ENCODE data around the gene SELENOO. TPM values are rescaled to one million over a fixed set of nuclear protein-coding genes. Genes with fewer than 3 reads are reported as not detected.
A peak's percentile ranks its signal among the peaks of the same experiment; 100 is the strongest.

SELENOO gene
- total and polyA plus RNA-seq, 2 of the 13 experiments (the other 11 are each of a cell fraction or from before 2014, with no cell fraction given), result 14.4 to 19.0 TPM

DNA sequence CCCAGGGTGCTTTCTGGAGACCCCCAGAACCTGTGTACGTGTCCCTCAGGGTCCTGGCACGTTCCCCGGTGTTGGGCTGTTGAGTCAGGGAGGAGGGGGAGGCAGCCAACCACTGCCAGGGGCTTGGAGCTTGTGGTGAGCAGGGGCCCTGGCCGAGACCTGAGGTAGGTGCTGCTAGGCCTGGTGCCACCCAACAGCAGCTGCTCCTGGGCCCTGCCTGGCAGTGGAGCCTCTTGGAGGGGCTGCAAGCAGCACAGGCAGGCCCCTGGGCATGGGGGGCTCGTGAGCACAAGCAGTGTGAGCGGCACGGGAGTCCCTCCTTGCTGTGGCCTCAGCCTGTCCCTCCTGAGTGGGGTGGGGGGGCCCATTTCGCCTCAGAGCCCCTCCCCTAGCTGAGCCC lies 7.2 kb upstream of the SELENOO start:
- Histone ChIP-seq H3K4me3 (replicated peaks in 1 of 3; ENCODE audit: insufficient read depth in 1 of 3, low read depth in 2 of 3, low read length in 3 of 3) (no peak overlapping the region), H2AFZ (ENCODE audit: low read length) (no peak overlapping the region), H3K27ac (ENCODE audit: extremely low read length, insufficient read depth, low read length) (no peak overlapping the region), H3K4me2 (ENCODE audit: low read depth, low read length) (no peak overlapping the region), H3K9me3 (ENCODE audit: low read length) (no peaks in the 10 kb centered on the region), H3K9ac (ENCODE audit: insufficient read depth, low read depth, low read length) (no peak overlapping the region), H4K20me1 (ENCODE audit: insufficient read depth, low read length) (no peaks in the 10 kb centered on the region), H3K79me2 (ENCODE audit: insufficient read depth, low read length) (peaks cover 5% of the 10 kb centered on the region), H3K36me3 (replicated peaks in 1 of 2; ENCODE audit: control insufficient read depth in 1 of 2, insufficient read depth in 2 of 2, low read length in 2 of 2) (peaks cover 20 to 21% of the 10 kb centered on the region in 2 experiments; a peak in 4 of 5 replicates), H3K27me3 (ENCODE audit: control insufficient read depth in 1 of 2, insufficient read depth in 2 of 2, low read length in 2 of 2) (no peaks in the 10 kb centered on the region), H3K4me1 (ENCODE audit: insufficient read depth, low read length) (no peaks in the 10 kb centered on the region)
- FAIRE-seq, result no peak
- ChIA-PET CTCF (ENCODE audit: low intra/inter-chr PET ratio, low total read pairs) (no interaction called here), POLR2A (no interaction called here)
- intact Hi-C loops (cut with micrococcal nuclease; ENCODE audit: unreplicated experiment) (no loop called here), in situ Hi-C loops (cut with HindIII; ENCODE audit: extremely low pct_ligation_motif_present, low pct_unique_long_range_greater_than_20kb) (no loop called here)
- TF ChIP-seq ZNF24 (IDR thresholded peaks at IDR 0.05), result no peak
- no peak for TF ChIP-seq EZH2 (conservative IDR thresholded peaks at IDR 0.05; ENCODE audit: low read depth, low read length)
- TF ChIP-seq AKAP8 (CRISPR knock-in tag; IDR thresholded peaks at IDR 0.05), result 0 out of 2 replicates have a peak, but pooled peaks have one; percentile 1
- TF ChIP-seq, protein P1, sequence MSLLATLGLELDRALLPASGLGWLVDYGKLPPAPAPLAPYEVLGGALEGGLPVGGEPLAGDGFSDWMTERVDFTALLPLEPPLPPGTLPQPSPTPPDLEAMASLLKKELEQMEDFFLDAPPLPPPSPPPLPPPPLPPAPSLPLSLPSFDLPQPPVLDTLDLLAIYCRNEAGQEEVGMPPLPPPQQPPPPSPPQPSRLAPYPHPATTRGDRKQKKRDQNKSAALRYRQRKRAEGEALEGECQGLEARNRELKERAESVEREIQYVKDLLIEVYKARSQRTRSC (CRISPR knock-in tag; IDR thresholded peaks at IDR 0.05; ENCODE audit: low read depth), result no peak
- 100% methylated on average over 3 of the region's 8 CpGs for WGBS (ENCODE audit: low lambda C conversion rate)
- no peak for ATAC-seq
- BruUV-seq (replicated peaks), result no TSS peak
- no peak for DNase-seq (ENCODE audit: low spot score)

DNA sequence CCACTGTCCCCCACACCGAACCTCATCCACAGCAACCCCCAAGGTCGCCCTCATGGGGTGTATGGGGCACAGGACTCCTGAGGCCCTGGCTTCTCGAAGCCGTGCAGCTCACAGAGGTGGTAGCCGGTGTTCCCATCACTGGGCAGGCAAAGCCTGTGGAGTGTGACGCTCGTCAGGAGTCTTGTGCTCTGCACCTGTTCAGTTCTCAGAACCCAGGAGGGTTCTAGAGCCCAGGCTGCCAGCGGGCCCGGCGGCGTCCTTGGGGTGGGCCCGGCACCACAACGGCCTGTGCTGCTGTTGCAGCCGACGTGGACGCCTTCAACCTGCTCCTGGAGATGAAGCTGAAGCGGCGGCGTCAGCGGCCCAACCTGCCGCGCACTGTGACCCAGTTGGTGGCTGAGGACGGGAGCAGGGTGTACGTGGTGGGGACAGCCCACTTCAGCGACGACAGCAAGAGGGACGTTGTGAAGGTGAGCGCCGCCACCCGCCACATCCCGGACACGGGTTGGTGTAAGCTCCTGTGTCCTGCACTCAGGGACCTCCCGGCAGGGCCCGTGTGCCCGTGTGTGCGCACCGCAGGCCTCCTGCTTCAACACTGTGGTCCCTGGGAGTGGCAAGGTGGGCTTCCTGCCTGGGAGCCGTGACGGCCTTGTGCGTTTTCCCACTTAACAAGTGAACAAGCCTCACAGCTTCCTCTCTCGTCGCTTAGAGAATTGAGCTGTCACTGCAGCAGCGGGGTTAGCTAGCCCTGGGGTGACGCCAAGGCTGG lies 6.6 kb upstream of the SELENOO start:
- Histone ChIP-seq H3K79me2 (ENCODE audit: insufficient read depth, low read length) (peaks cover 2% of the 10 kb centered on the region), H3K4me1 (ENCODE audit: insufficient read depth, low read length) (no peaks in the 10 kb centered on the region), H3K4me2 (ENCODE audit: low read depth, low read length) (no peak overlapping the region), H3K27ac (ENCODE audit: extremely low read length, insufficient read depth, low read length) (no peak overlapping the region), H3K9me3 (ENCODE audit: low read length) (no peaks in the 10 kb centered on the region), H4K20me1 (ENCODE audit: insufficient read depth, low read length) (no peaks in the 10 kb centered on the region), H3K9ac (ENCODE audit: insufficient read depth, low read depth, low read length) (no peak overlapping the region), H3K36me3 (replicated peaks in 1 of 2; ENCODE audit: control insufficient read depth in 1 of 2, insufficient read depth in 2 of 2, low read length in 2 of 2) (peaks cover 19 to 21% of the 10 kb centered on the region in 2 experiments; a peak in 4 of 5 replicates), H2AFZ (ENCODE audit: low read length) (no peak overlapping the region), H3K27me3 (ENCODE audit: control insufficient read depth in 1 of 2, insufficient read depth in 2 of 2, low read length in 2 of 2) (no peaks in the 10 kb centered on the region), H3K4me3 (replicated peaks in 1 of 3; ENCODE audit: insufficient read depth in 1 of 3, low read depth in 2 of 3, low read length in 3 of 3) (no peak overlapping the region)
- ATAC-seq (no peak), DNase-seq (ENCODE audit: low spot score) (no peak), FAIRE-seq (no peak)
- BruUV-seq (replicated peaks), result no TSS peak
- WGBS (ENCODE audit: low lambda C conversion rate), result 96% methylated on average over 33 of the region's 44 CpGs
- TF ChIP-seq AGO2 (optimal IDR thresholded peaks at IDR 0.05; ENCODE audit: low read depth, low read length) (peak; percentile 41), RBFOX2 (IDR thresholded peaks at IDR 0.05; ENCODE audit: low read depth, low read length) (peak; percentile 46)
- TF ChIP-seq, protein P2, sequence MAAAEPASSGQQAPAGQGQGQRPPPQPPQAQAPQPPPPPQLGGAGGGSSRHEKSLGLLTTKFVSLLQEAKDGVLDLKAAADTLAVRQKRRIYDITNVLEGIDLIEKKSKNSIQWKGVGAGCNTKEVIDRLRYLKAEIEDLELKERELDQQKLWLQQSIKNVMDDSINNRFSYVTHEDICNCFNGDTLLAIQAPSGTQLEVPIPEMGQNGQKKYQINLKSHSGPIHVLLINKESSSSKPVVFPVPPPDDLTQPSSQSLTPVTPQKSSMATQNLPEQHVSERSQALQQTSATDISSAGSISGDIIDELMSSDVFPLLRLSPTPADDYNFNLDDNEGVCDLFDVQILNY (CRISPR knock-in tag; conservative IDR thresholded peaks at IDR 0.05), result no peak
- TF ChIP-seq, protein P3, sequence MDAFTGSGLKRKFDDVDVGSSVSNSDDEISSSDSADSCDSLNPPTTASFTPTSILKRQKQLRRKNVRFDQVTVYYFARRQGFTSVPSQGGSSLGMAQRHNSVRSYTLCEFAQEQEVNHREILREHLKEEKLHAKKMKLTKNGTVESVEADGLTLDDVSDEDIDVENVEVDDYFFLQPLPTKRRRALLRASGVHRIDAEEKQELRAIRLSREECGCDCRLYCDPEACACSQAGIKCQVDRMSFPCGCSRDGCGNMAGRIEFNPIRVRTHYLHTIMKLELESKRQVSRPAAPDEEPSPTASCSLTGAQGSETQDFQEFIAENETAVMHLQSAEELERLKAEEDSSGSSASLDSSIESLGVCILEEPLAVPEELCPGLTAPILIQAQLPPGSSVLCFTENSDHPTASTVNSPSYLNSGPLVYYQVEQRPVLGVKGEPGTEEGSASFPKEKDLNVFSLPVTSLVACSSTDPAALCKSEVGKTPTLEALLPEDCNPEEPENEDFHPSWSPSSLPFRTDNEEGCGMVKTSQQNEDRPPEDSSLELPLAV (CRISPR knock-in tag; conservative IDR thresholded peaks at IDR 0.05; ENCODE audit: low read depth), result no peak
- ChIA-PET POLR2A (no interaction called here), CTCF (ENCODE audit: low intra/inter-chr PET ratio, low total read pairs) (no interaction called here)
- in situ Hi-C loops (cut with HindIII; ENCODE audit: extremely low pct_ligation_motif_present, low pct_unique_long_range_greater_than_20kb), result no loop called here
- intact Hi-C loops (cut with micrococcal nuclease; ENCODE audit: unreplicated experiment), result no loop called here

All from HepG2 (cell line).